ENCODE measurements around the gene CD36.

Gene CD36

DNA sequence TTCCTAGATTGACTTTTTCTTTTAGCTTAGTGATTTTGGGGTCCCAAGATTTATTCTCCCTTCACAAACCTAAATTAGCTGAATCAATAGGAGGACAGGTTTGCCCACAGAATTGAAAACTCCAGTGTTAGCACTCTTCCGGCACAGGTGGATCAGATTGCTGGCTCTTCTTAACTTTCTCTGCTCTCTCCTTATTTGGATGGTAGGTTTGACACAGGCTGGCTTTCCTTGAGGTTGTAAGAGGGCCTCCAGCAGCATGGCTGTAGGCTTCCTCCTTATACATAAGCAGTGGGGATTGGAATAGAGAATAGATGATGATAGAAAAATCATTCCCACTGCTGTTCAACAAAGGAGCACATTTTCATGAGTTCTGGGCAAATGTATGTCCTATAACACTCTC is 9.4 kb upstream of the CD36 start:
- DNase-seq = no peak

DNA sequence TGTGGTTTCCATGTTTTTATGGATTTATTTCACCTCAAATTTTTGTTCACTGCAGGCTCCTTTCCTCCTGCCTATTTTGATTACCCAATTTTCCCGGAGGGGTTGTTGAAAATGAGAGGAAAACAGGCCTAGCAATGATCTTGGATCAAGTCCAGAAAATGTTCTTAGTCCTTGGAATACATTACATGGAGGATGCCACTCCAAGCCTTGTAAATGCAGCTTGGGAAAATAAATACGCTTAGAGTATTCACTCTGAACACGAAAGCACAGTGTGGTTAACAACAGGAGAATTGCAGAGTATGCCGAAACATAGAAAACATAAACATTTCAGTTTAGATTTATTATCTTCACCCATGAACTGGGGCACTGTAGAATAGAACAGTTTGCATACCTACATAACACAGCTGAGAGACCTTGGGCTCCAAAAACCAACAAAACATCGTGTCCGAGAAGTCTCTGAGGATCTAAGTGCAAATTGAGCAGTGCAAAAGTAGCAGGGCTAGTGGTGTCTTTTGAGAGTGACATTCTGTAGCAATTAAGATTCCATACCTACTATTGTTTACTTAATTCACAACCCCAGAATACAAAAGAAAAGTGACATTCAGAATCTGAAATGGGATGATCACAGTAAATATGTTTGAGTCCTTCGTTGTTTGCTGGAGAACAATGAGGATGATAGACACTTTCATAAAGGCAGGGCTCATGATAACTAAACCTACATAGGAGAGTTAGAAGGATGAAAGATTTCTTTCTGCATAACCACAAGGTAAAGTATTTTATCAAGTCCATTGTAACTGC is 7.6 kb upstream of the CD36 start:
- no peak for DNase-seq

DNA sequence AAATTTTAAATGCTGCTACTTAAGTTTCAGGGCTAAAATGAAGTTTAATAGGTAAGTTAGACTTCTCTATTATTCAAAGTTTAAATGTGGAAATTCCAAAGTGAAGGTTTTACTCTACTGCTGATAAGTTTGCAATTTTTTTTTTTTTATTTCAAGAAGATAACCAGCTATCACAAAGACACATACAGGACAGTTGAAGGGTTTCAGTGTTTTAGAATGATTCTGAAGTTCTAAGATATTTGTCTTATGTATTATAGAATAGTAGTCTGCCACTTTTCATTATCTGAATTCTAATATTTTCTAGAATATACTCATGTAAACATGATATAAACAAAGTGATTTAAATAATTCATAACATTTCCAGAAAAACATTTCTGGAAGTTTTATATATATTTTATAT is 7.0 kb upstream of the CD36 start:
- DNase-seq = no peak

DNA sequence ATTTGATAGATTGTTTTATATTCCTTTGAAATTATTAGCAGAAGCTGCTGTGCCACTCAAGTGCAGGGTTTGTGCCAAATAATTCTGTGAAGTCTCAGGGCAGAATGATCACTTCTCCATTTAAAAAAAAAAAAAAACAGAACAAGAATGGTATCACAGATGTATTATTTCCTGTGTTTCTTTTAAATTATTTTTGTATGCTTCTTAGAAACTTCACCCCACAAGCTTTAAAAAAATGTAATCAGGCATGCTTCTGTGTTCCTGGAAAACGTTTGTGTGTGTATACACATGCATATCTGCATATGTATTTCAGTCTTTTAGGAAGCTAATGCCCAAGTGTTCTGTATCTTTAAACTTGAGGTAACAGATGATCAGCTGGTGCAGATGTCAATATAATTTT is 6.3 kb upstream of the CD36 start:
- DNase-seq = no peak

DNA sequence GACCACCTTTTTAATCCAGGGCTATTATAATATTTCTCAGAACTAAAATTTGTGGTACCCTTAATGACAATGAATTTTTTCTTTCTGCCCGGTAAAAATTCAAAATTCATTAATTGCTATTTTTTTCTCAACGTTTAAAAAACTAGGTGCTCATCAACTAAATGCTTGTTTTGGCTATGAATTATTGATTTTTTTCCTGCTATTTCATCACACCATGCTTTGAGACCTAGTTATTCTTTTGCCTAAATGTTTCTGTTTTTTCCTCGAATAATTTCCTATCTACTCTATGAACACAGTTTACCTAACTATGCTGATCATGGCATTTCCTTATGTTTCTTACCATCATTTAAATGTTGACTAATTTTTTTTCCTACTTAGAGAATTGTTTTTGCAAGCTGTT is 5.6 kb upstream of the CD36 start:
- no peak for DNase-seq

DNA sequence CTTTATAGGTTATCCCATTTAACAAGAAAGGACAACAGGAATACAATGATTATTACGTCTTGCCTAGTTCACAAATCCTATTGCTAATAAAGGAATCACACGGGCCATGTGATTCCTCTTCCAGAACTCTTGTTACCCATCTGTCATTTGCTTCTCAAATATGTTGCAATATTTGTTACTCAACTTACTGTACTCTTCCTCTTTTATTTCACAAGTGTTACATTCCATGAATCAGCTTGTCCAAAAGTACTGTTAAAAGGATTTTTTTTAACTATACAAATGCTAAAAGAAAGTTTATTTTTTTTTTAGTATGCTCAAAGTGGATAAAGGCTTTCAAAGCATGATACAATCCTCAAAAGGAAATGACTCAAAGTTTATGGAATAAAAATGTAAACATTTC is 3.9 kb upstream of the CD36 start:
- DNase-seq = no peak

DNA sequence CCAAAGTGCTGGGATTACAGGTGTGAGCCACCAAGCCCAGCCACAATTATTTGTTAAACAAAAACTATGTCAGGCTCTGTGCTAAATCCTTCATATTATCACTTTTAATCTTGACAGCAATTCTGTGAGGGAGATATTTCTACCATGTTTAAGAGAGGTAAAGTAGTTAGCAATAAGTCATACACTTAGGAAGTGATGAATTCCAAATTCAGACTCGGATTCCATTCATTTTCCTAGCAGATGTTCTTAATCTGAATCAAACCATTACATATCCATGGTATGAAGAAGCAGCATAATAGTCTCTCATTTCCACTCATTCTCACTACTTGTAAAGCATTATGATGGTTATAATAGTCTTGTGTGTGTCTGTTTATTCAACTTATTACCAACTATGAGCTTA is 2.9 kb upstream of the CD36 start:
- DNase-seq = no peak

DNA sequence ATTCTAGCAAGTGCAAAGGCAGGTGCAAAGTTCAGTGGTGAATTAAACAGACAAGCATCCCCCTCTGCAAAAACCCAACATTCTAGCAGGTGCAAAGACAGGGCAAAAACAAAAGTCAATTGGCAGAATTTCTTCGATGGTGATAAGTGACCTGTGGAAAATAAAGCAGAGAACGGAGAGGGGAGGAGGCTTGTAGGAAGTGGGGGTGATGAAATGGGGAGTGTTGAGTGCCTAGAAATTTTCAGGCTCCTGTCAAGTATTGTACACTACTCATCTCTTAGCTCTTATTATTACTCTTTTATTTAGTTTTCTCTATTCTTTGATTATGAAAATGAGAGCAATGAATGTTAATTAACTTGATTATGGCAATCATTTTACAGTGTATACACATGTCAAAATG is 2.4 kb upstream of the CD36 start:
- DNase-seq = no peak

DNA sequence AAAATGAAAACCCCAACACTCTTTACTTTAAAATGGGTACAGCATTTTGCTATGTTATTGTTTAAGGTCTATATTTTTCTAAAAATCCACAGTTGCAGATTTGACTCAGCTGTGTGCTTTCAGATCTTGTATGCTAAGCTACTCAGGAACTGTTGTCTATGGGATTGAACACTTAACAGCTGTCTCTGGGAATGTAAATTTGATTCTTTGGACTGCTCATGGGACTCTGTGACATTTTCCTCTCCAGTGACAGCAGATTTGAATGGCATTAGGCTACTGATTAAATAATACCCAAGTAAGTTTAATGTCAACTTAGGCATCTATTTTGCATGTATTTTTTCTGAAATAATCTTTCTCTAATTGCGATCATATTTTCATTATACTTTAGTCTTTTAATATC is 1.7 kb upstream of the CD36 start:
- DNase-seq = no peak

DNA sequence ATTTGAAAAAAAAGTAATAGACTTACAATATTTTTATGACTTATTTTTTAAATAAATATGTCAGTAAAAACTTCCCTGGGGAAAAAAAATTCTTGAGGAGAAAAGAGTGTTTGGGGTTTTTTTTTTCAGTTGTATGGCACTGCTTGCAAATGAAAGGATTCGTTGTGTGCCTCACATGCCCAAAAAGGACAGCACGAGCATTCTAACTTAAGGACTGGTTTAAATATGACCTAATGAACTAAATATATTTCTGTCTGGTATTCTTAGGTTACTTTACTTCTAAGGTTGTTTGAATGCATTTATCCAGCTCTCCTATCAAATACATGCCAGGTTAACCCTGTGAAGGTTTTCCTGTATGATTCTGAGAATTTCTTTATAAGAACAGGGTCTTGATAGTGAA is 988 bp upstream of the CD36 start:
- no peak for DNase-seq

DNA sequence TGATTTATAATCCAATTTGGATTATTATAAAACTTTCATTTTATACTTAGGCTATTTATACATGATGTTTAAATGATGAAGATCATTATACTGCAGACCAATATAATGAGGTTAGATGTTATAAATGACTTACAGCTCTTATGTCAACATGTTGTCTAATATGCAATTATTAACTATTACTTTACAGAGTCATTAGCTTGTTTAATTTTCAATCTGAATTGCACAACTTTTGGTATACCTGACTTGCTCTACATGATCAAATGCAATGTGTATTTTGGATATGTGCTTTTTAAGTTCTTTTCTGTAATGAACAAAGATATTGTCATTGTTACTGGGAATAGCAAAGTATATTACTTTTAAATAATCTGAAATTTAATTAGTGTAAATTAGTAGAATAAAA is 569 bp downstream of the CD36 start:
- DNase-seq = no peak

DNA sequence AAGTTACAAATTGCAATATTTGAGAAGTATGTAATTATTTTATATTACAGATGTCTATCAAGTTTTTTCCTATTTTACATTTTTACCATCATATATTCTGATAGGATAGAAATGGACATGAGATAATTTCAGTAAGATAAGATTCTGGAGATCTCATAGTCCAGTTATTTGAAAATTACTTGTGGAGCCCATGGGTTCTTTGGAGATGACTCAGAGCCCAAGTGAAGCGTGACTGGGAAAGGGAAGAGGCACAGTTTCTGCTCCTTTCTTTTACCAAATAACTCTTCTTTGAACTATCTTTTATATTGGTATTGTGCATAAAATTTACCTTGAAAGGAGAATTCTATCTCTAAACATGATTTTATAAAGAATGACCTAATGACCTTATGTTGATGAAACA is 2.4 kb downstream of the CD36 start:
- DNase-seq = no peak

DNA sequence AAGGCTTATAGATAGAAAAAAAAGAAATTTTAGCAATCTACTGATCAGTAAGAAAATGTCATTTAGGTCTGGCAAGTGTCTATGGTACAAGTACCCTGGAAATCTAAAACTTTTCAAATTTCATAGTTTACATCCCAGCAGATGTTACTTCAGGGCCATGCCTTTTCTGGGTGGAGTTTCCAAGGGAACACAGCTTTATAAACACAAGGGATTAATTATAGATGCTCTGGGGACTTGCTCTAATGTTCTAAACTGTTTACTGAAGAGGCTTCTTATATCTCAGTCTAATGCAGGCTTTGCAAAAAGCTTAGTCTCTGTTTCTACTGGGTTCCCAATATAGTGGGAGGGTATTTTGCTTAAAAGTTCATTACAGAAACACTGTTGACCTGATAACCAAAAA is 3.1 kb downstream of the CD36 start:
- no peak for DNase-seq

DNA sequence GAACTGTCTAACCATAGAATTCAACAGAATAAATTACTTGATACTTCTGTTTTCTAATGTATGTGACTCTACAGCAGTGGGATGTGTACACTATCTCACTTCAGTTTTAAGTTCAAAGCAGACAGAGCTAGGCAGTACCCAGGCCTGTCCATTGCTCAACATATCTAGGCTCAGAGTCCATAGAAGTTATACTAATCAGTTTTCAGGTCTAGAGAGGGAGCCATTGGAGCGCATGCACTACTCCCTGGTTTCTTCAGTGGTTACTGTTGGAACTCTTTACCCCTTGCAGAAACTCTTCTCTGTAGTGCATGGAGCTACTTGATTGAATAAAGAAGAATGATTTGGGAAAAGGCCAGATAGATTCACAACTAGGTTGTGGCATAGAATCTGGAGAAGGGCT is 4.4 kb downstream of the CD36 start:
- no peak for DNase-seq

DNA sequence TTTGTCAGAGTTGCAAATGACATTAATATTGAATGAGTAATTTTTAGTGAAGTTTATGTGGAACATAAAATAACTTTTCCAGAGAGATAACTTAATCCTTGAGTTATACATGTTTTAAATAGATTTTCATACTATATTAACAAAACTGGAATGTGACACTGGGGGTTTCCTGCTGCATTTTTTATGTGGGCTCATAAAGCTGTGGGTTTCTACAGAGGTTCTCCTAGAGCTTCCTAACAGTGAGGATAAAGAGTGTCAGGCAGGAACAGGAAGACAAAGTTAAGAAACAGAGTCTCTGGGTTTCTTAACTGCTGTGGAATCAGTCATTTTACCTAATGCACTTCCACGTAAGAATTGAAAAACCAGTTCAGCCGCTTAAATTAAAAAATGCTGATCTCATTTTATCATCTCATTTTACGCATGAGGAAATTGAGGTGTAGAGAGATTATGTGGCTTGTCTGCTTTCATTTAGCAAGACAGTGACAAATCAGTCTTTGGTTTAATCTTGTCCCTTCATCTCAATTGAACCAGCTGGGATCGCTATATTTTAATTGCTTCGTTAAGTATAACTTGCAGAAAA is 5.0 kb downstream of the CD36 start:
- no peak for DNase-seq

DNA sequence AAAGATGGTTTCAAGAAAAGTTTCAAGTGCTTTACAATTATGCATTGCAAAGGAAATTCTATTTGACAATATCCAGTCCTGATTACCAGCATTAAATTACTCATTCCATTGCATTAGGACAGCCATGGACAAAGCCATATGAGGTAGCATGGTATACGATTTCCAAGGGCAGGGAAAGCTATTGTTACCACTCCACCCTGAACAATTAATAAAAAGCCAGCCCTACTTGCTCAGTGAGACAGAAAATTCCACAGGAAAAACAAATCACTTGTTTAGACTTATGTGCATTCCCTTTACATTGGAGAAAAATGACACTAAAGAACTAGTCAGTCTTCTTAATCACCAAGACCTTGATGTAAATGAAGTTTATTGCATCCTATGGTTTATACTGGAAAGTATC is 5.6 kb downstream of the CD36 start:
- DNase-seq = no peak

DNA sequence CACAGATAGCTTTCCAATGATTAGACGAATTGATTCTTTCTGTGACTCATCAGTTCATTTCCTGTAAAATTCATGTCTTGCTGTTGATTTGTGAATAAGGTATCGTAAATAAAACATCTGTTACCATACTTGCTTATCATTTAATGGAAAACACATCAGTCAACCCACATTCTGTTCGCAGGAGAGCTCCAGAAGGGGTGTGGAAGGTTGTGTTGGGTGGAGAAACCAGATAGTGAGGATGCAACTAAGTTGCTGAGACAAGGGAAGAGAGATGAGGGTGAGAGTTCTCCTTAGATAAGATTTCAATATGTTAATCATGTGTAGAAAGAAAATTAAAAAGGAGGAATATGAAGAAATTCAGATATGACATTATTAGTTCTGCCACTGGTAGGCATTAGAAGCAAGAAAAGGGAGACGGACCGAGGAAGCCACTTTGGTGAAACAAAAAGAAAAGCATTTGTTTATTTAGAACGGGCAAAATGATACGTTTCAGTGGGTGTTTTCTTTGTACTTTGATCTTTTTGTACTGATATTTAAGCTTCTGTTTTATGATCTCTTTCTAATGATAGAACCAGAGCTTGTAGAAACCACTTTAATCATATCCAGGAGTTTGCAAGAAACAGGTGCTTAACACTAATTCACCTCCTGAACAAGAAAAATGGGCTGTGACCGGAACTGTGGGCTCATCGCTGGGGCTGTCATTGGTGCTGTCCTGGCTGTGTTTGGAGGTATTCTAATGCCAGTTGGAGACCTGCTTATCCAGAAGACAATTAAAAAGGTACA is 7.8 kb downstream of the CD36 start:
- DNase-seq = no peak

DNA sequence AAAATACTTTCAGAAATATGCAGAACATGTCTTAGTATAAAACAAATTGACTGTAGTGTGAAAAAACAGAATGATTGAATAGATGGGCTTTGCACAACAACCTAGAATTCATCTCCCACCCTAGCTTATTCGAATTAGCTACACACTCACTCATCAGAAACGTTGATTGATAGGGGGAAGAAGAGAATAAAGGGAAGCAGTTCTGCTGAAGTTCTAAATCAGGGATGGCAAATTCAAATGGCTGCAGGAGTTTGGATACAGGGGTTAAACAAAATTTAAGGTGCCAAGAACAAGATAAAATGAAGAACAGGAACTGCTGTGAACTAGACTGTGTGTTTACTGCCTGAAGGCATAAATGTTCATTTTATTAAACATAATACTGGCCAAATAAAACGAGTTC is 9.0 kb downstream of the CD36 start:
- DNase-seq = no peak

DNA sequence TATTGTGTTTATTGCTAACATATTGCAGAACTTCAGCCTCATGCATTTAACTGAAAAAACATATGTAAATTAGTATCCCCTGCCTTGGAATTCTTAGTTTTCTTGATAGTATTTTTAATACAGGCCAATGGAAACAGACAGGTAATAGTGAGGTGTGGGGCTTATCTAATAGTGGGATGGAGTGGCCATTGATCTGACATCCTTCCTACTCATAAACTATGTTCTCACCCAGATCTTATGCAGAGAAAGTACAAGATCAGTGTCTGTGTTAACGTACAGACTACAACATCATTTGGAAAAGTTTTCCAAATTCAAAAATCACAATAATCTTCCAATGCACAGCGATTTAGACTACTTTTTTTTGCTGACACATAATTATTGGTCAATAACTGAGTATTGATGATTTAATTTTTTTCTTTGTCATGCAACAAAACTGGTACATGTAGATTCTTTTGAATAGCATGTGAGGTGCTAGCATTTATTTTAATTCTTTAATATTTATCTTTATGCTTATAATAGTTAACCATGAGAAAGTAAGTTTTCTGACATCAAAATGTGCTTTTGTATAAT is 9.7 kb downstream of the CD36 start:
- DNase-seq = no peak

DNA sequence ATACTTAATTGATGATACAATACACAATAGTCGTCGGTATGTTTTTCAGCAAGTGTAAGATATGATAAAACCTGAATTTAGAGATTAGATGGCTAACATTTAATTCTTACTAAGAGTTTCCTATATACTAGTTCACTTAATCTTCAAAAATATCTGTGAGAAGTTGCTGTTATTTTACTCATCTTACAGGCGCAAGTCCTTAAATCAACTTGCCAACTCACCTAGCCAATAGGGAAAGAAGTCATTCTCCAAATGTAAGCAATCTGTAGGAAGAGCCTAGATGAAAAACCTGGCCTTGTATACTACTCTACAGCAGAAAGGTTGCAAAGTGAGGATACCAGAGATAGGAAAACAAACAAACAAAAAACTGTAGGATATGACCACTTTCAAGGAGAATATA is 10.6 kb downstream of the CD36 start:
- DNase-seq = no peak

DNA sequence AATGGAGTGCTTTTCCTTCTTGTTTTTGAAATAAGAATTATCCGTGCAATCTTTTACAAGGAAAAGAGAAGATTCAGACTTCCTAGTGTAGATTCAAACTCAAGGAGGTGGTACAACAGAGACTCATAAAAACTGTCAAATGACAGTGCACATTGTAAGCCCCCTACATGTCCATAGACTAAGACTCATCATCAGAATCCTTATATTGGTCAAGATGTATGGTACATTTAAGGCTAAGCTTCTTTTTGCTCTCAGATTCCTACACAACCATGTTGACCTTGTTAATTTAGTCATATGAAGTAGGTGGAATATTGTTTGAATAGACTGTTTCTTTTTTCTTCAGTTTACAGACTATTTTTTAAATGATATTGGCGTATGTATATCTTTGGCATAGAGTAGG is 11.6 kb downstream of the CD36 start:
- DNase-seq = no peak

DNA sequence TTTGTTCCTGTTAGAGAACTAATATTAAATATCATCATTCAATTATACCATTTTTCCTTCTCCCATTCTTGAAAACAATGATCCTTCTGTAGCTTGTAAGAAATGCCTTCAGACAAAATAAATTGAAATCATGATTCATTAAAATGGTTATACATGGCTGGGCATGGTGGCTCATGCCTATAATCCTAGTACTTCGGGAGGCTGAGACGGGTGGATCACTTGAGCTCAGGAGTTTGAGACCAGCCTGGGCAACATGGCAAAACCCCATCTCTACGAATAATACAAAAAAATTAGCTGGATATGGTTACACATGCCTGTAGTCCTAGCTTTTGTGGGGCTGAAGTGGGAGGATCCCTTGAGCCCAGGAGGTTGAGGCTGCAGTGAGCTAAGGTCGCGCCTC is 13.0 kb downstream of the CD36 start:
- no peak for DNase-seq

DNA sequence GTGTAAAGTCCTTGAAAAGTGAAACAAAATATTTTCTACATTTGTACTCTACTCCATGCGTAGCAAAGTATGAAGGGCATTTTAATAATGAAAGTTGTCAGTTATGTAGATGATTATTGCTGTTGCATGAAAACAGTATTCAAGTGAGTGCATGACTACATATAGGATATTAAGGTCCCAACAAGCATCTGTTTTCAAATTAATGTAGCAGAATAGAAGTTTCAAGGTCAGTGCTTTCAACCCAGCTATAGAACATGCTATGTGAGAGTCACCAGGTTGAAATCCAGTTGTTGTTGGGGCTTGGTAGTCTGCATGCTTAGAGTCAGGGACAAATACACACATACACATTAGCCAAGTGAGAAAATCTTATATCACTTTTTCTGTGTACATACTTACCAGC is 14.8 kb downstream of the CD36 start:
- no peak for DNase-seq

DNA sequence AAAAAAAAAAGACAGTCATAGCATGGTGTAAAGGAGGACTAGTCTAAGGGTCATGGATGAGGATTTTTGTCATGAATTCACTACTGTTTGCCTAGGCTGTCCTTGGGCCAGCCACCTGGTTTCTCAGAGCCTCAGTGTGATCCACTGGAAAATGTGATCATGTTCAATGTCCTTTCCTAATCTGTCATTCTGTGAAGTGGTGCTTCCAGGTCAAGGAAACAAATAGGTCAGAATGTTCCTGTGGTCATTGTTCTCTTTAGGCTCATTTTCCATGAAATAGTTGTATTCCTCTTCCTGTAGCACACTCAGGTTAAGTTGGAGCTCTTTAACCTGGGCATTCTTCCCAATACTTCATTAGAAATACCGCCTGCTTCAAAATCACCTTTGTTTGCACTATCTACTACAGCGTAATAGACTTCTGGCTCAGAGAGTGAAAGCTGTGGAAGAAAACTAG is 16.5 kb downstream of the CD36 start:
- DNase-seq = no peak
